ENCODE results near the gene NDUFA12.

Gene NDUFA12

GRCh38 chr12:94940771-94941170, 62.7 kb downstream of the NDUFA12 start:
- no peak for DNase-seq (ENCODE audit: low read depth in 2 of 2)

GRCh38 chr12:94938583-94938982, 64.9 kb downstream of the NDUFA12 start:
- DNase-seq (ENCODE audit: low read depth in 2 of 2), result no peak

DNA sequence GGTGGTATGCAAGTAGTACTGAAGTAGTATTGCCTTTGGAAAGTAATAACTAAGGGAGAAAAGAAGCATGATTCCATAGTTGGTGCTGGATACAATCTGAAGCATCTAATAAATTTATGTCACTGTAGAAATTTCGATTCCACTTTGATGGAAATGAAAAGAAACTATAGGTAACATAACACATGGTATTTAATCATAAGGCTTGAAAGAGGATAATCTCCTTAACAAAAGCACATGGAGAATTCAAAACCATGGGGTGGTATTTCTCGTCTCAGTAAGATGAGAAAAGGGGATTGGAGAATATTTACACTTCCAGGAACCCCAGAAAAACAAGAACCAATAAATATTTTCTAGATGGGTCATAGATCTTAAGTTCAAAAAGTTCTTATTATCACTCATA, 72.7 kb downstream of the NDUFA12 start:
- no peak for DNase-seq (ENCODE audit: low read depth in 2 of 2)

DNA sequence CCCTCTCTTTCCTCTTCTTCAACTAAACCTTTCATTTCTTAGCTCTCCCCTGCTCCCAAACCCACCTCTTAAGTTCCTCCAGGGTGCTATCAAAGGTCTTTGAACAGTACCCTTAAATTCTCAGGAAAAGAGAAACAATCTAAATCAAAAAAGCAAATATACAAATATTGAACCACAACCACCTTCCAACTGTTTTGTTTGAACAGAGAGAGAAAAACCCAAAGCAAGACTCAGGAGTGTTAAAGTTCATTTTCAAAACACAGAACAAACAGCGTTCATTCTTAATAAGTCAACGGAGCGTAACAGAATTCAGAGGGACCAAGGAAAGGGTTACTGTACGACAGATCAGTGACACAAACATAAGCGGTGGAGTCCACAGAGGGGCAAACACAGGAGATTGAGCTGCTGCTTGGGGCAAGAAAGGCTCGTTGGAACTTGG, 73.3 kb downstream of the NDUFA12 start:
- DNase-seq (ENCODE audit: low read depth in 2 of 2), result no peak

DNA sequence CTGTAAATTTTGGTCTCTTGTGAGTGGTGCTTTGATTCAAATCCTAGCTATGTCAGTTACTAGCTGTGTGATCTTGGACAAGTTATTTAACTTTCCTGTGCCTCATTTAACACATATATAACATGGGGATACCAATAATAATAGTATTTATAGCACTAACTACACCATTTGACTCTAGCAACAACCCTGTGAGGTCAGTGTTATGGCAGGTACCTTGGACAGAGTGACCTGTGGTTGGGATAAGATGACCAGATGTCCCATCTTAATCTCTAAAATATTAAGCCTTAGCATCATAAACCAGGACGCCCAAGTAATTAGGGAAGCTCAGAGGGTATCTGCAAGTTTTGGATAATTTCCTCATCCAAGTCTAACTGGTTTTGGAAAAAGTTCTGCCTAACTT, 73.7 kb downstream of the NDUFA12 start:
- DNase-seq (ENCODE audit: low read depth in 2 of 2), result no peak

- no peak for DNase-seq (ENCODE audit: low read depth in 2 of 2)
Observed at GRCh38 chr12:94925729-94926128, 77.8 kb downstream of the NDUFA12 start.

DNA sequence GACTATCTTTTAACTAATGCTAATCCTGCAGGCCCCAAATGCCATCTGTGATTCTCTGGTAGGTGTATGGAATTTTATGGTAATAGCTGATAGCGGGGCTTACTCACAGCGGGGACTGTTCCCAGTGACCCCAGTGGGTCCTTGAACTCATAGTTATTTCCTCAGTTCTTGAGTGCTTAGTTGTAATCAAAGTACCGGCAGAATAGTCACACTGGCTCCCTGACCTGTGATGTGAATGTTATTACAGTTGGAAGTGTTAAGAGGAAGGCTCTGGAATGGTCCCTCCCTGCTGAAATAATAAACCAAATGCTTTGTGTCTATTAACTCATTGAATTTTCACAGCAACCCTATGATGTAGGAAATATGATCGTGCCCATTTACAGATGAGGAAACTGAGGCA, 78.3 kb downstream of the NDUFA12 start:
- DNase-seq (ENCODE audit: low read depth in 2 of 2), result no peak

GRCh38 chr12:94922561-94922960, 80.9 kb downstream of the NDUFA12 start:
- DNase-seq (ENCODE audit: low read depth in 2 of 2), result no peak

All from fibroblast of skin of left quadriceps (primary cell).